HUDEP-2 (cell line): ENCODE data around the gene SPANXN2.
"Not testable (repeated sequence)": the region's sequence is repeated elsewhere in the genome, so short reads cannot be mapped to it uniquely, and the experiment has no call there.

Experiments
- DNase-seq, 76 experiments: peaks; one replicate each; lab custom pipeline; 2025; ENCODE audit not compliant: unreplicated experiment in 76 of 76; lab: John Stamatoyannopoulos, UW

SPANXN2 gene

DNA sequence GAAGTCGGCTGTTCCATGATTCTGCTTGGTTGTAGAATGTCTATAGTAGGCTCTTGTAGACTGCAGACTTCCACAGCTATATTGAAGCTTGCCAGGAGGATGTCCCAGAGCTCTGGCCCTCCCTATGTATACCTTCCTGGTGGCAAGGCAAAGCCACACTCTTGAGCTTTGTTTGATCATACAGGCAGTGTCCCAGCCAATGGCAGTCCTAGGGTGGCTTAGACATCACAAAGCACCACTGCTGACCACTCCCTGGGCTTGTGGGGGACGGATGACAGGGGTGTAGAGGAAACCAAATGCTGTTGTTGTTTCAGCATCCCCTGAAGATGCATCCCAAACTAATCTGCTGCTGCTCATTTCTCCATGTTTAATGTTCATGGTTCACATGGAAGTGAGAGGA, at the start of gene SPANXN2:
SPANXN2 (minus strand) TSS at position 101 of the 400 bp plus-strand sequence; CDS start at position 17, 84 bp downstream.
- DNase-seq, result not testable (repeated sequence)

- DNase-seq, result no peak
These were observed 48.4 kb upstream of the SPANXN2 start for GRCh38 chrX:143768976-143769375.

GRCh38 chrX:143767789-143768188, 47.2 kb upstream of the SPANXN2 start:
- DNase-seq, result not testable (repeated sequence)

- no peak for DNase-seq
These were observed 37.3 kb upstream of the SPANXN2 start for GRCh38 chrX:143757887-143758286.

DNA sequence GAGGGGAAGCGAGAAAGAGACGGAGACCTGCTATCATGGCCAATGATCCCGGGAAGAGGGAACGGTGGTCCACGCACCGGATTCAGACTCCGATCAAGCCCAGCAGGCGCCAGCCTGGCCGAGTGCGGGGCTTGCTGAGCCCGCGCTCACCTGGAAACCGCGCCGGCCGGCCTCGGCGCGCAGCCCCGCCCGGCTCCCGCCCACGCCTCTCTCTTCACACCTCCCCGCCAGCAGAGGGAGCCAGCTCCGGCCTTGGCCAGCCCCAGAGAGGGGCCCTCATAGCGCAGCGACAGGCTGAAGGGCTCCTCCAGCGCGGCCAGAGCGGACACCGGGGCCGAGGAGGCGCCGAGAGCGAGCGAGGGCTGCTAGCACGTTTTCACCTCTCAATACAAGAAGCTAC, 36.8 kb upstream of the SPANXN2 start:
- no peak for DNase-seq

DNA sequence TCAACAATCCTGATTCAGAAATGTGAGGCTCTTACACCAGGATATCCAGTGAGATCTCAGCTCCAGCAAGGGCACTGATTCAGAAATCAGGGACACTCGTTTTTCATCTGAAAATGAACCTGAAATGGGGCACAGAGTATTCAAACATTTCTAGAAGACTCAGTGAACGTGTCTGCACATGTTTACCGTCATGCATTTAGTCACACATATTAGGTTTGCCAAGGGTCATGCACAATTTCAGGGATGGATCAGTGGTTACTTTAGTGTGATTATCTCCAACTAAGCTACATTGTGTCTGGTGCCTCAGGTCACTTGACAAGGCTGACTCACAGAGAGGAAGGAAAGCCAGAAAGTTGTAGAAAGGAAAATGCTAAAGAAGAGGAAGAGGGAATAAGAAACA, 33.6 kb upstream of the SPANXN2 start:
- DNase-seq, result no peak

GRCh38 chrX:143733866-143734265, 13.3 kb upstream of the SPANXN2 start:
- DNase-seq, result no peak

DNA sequence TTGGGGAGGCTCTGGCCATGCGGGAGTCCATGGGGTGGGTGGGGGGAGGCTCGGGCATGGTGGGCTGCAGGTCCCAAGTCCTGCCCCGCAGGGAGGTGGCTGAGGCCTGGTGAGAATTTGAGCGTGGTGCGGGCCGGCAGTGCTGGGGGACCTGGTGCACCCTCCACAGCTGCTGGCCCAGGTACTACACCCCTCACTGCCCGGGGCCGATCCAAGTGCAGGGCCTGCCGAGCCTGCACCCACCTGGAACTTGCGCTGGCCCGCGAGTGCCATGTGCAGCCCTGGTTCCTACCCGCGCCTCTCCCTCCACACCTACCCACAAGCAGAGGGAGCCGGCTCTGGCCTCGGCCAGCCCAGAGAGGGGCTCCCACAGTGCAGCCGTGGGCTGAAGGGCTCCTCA, 5.7 kb upstream of the SPANXN2 start:
- no peak for DNase-seq

- DNase-seq, result no peak
These were observed 19.1 kb downstream of the SPANXN2 start for GRCh38 chrX:143701460-143701859.

DNA sequence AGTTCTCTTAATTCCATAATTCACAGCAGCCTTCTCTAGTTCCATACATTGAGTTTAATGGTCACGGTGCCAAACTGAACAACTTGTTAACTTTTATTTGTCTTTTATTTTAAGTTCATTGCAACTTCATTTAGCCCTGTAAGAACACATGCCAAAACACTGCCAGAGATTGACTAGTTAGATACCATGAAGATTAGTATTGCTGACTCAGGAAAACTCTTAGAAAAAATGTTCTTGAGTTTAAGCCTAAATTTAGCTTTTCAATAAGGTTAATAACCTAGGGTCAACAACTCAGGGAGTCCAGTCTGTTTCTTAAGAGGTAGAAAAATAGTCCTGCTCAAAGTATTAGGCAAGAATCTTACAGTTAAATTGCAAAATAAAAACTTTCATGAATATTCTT, 25.7 kb downstream of the SPANXN2 start:
- no peak for DNase-seq

GRCh38 chrX:143683486-143683885, 37.1 kb downstream of the SPANXN2 start:
- DNase-seq, result no peak

DNA sequence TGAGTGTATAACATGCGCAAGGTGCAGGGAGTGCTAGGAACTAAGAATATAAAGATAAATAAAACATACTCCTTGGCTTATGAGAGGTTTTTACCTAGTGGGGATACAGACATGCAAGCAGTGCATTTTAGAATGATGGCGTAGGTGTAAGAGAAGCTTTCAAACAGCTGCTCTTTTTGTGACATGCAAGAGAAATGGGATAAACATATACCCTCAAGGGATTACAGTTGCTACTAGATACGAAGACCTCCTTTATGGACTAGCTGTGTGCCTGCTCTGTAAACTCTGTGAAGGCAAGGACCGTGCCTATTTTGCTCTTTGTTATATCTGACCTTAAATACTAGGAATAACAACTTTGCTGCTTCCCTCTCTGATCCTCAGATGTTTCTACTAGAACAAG, 45.6 kb downstream of the SPANXN2 start:
- no peak for DNase-seq

GRCh38 chrX:143669395-143669794, 51.2 kb downstream of the SPANXN2 start:
- DNase-seq, result peak in 1 of 76 experiments; percentile 6

GRCh38 chrX:143664302-143664701, 56.2 kb downstream of the SPANXN2 start:
- DNase-seq, result peak in 1 of 76 experiments; percentile 0

GRCh38 chrX:143663755-143664154, 56.8 kb downstream of the SPANXN2 start:
- DNase-seq, result no peak
